WTC11 (cell line): Measurements from ENCODE around the gene RCAN3.

Experiments
- NFYB ChIP-seq: sonication (generic); formaldehyde crosslinking; conservative IDR thresholded peaks from 2 replicates; pipeline ENCODE4 v1.8.0; 2022; ENCODE audit warnings: low read depth, missing genetic modification reagents
- PRRX2 ChIP-seq: fragments of 250-450 bp; sonication (Bioruptor Pico); IDR thresholded peaks from 2 replicates; pipeline ENCODE4 v1.8.0; 2021; ENCODE audit warnings: mild to moderate bottlenecking
- SMAD4 ChIP-seq: sonication (generic); formaldehyde crosslinking; IDR thresholded peaks from 2 replicates; pipeline ENCODE4 v1.8.0; 2022; ENCODE audit warnings: mild to moderate bottlenecking, missing genetic modification reagents
- ZNF121 ChIP-seq: sonication (generic); formaldehyde crosslinking; IDR thresholded peaks from 2 replicates; pipeline ENCODE4 v1.8.0; 2023; ENCODE audit warnings: missing genetic modification reagents
- TF ChIP-seq, protein P1 (sequence below): fragments of 200-600 bp; IDR thresholded peaks from 2 replicates; pipeline ENCODE4 v1.8.0; 2022; ENCODE audit warnings: antibody characterized with exemption
- TF ChIP-seq, protein P2 (sequence below): sonication (generic); formaldehyde crosslinking; IDR thresholded peaks from 2 replicates; pipeline ENCODE4 v1.8.0; 2022; ENCODE audit warnings: mild to moderate bottlenecking, missing genetic modification reagents

DNA sequence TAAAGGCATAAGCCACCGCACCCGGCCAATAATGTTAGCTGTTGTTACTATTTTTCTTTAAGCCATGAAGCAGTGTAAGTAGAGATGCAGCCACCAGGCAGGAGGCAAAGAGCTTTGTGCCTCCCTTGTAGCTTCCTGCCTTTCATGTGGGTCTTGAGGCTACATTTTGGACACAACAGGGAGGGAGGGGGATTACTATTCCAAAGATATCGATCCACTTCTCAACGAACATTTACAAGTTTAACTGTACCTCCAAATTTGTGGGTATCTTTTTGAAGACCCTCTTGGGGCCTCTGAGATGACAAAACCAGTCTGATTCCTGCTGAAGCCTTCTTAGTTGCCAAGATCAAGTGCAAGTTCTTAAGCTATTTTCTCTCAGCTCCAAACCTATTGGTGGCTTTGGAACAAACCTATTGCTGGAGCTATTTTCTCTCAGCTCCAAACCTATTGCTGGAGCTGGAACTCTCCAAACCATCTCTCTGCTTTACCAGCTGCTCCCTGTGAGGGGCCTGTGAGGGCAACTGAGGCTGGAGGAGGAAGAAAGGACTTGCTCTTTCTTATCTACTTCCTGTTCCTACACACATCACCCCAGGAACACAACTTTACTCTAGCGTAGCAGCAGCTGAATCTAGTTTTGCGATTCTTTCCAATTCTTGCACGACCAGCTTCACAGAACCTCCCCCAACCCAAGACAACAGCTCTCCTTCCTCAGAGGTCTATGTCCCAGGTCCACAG is 16.1 kb upstream of the RCAN3 start:
- TF ChIP-seq SMAD4 (CRISPR knock-in tag) (no peak), ZNF121 (CRISPR knock-in tag) (no peak), NFYB (CRISPR knock-in tag) (no peak), PRRX2 (CRISPR knock-in tag) (no peak)
- TF ChIP-seq, protein P1, sequence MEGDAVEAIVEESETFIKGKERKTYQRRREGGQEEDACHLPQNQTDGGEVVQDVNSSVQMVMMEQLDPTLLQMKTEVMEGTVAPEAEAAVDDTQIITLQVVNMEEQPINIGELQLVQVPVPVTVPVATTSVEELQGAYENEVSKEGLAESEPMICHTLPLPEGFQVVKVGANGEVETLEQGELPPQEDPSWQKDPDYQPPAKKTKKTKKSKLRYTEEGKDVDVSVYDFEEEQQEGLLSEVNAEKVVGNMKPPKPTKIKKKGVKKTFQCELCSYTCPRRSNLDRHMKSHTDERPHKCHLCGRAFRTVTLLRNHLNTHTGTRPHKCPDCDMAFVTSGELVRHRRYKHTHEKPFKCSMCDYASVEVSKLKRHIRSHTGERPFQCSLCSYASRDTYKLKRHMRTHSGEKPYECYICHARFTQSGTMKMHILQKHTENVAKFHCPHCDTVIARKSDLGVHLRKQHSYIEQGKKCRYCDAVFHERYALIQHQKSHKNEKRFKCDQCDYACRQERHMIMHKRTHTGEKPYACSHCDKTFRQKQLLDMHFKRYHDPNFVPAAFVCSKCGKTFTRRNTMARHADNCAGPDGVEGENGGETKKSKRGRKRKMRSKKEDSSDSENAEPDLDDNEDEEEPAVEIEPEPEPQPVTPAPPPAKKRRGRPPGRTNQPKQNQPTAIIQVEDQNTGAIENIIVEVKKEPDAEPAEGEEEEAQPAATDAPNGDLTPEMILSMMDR, result no peak
- TF ChIP-seq, protein P2, sequence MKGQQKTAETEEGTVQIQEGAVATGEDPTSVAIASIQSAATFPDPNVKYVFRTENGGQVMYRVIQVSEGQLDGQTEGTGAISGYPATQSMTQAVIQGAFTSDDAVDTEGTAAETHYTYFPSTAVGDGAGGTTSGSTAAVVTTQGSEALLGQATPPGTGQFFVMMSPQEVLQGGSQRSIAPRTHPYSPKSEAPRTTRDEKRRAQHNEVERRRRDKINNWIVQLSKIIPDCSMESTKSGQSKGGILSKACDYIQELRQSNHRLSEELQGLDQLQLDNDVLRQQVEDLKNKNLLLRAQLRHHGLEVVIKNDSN (CRISPR knock-in tag), result no peak
